Nephron progenitor cell (in vitro differentiated cells): ENCODE data around the gene CNST.
"Not testable (repeated sequence)": the region's sequence is repeated elsewhere in the genome, so short reads cannot be mapped to it uniquely, and the experiment has no call there.

Experiments used
- DNase-seq: peaks from one replicate; pipeline ENCODE4 v3.0.0; 2021
- H3K27ac Mint-ChIP-seq: 2 replicates; pipeline ENCODE4 v1.8.0; 2021; ENCODE audit warnings: mild to moderate bottlenecking, moderate library complexity, mixed read lengths
- H3K27me3 Mint-ChIP-seq: 2 replicates; pipeline ENCODE4 v1.8.0; 2021; ENCODE audit warnings: mild to moderate bottlenecking, low read depth, mixed read lengths; ENCODE audit not compliant: poor library complexity
- H3K36me3 Mint-ChIP-seq: 2 replicates; pipeline ENCODE4 v1.8.0; 2021; ENCODE audit warnings: low read depth, mixed read lengths
- H3K4me1 Mint-ChIP-seq: 2 replicates; pipeline ENCODE4 v1.8.0; 2021; ENCODE audit warnings: mixed read lengths
- H3K4me3 Mint-ChIP-seq: 2 replicates; pipeline ENCODE4 v1.8.0; 2021; ENCODE audit warnings: mild to moderate bottlenecking, moderate library complexity, mixed read lengths
- H3K9me3 Mint-ChIP-seq: 2 replicates; pipeline ENCODE4 v1.8.0; 2021; ENCODE audit warnings: mild to moderate bottlenecking, moderate library complexity, mixed read lengths
- CTCF ChIP-seq: fragments of 200-600 bp; sonication (generic); IDR thresholded peaks from 2 replicates; pipeline ENCODE4 v1.5.0; 2021; ENCODE audit warnings: antibody characterized with exemption

The CNST gene

GRCh38 chr1:246708166-246708565 lies 141.9 kb downstream of the CNST start:
- no peaks in the 10 kb centered on the region for H3K4me1 Mint-ChIP-seq
- no peak for TF ChIP-seq CTCF
- no peak overlapping the region for H3K4me3 Mint-ChIP-seq
- H3K36me3 Mint-ChIP-seq, result no peaks in the 10 kb centered on the region
- no peak for DNase-seq
- H3K9me3 Mint-ChIP-seq, result peaks cover 30% of the 10 kb centered on the region
- no peak overlapping the region for H3K27ac Mint-ChIP-seq
- peaks cover 22% of the 10 kb centered on the region for H3K27me3 Mint-ChIP-seq

- Mint-ChIP-seq H3K4me3 (no peak overlapping the region), H3K27me3 (peaks cover 22% of the 10 kb centered on the region), H3K4me1 (no peaks in the 10 kb centered on the region), H3K9me3 (peaks cover 35% of the 10 kb centered on the region), H3K27ac (no peak overlapping the region), H3K36me3 (no peaks in the 10 kb centered on the region)
- DNase-seq, result no peak
- no peak for TF ChIP-seq CTCF
These were observed 142.9 kb downstream of the CNST start for GRCh38 chr1:246709196-246709595.

GRCh38 chr1:246709835-246710234 lies 143.6 kb downstream of the CNST start:
- no peaks in the 10 kb centered on the region for H3K36me3 Mint-ChIP-seq
- no peak for DNase-seq
- no peaks in the 10 kb centered on the region for H3K4me1 Mint-ChIP-seq
- H3K9me3 Mint-ChIP-seq, result peaks cover 39% of the 10 kb centered on the region
- peaks cover 25% of the 10 kb centered on the region for H3K27me3 Mint-ChIP-seq
- TF ChIP-seq CTCF, result no peak
- H3K27ac Mint-ChIP-seq, result no peak overlapping the region
- no peak overlapping the region for H3K4me3 Mint-ChIP-seq

- H3K9me3 Mint-ChIP-seq, result peaks cover 46% of the 10 kb centered on the region
- no peak overlapping the region for H3K4me3 Mint-ChIP-seq
These were observed 145.3 kb downstream of the CNST start for GRCh38 chr1:246711548-246712003.

GRCh38 chr1:246712428-246712827 lies 146.2 kb downstream of the CNST start:
- not testable (repeated sequence) for H3K4me1 Mint-ChIP-seq, DNase-seq

More at GRCh38 chr1:246711548-246712003, 145.3 kb downstream of the CNST start:
- H3K36me3 Mint-ChIP-seq, result no peaks in the 10 kb centered on the region
- no peak for TF ChIP-seq CTCF
- no peak for DNase-seq
- H3K27me3 Mint-ChIP-seq, result peaks cover 32% of the 10 kb centered on the region
- no peak overlapping the region for H3K27ac Mint-ChIP-seq
- H3K4me1 Mint-ChIP-seq, result no peaks in the 10 kb centered on the region

More at GRCh38 chr1:246712428-246712827, 146.2 kb downstream of the CNST start:
- Mint-ChIP-seq H3K27me3 (peaks cover 32% of the 10 kb centered on the region), H3K9me3 (peaks cover 54% of the 10 kb centered on the region)
- not testable (repeated sequence) for H3K36me3 Mint-ChIP-seq, H3K4me3 Mint-ChIP-seq, H3K27ac Mint-ChIP-seq
